ENCODE measurements around the gene GUCY2F.

GUCY2F gene

GRCh38 chrX:109398061-109398460, 83.8 kb downstream of the GUCY2F start:
- in situ Hi-C loops (cut with HindIII; ENCODE audit: low sequenced_read_pairs): no loop called here

- in situ Hi-C loops (cut with HindIII; ENCODE audit: low sequenced_read_pairs): no loop called here
Measured at GRCh38 chrX:109393859-109394258, 88.0 kb downstream of the GUCY2F start.

- in situ Hi-C loops (cut with HindIII; ENCODE audit: low sequenced_read_pairs): no loop called here
Measured at GRCh38 chrX:109392895-109393294, 89.0 kb downstream of the GUCY2F start.

- in situ Hi-C loops (cut with HindIII; ENCODE audit: low sequenced_read_pairs): no loop called here
Measured at GRCh38 chrX:109390556-109390955, 91.3 kb downstream of the GUCY2F start.

GRCh38 chrX:109389917-109390316, 92.0 kb downstream of the GUCY2F start:
- in situ Hi-C loops (cut with HindIII; ENCODE audit: low sequenced_read_pairs): no loop called here

GRCh38 chrX:109384699-109385098, 97.2 kb downstream of the GUCY2F start:
- in situ Hi-C loops (cut with HindIII; ENCODE audit: low sequenced_read_pairs): no loop called here

GRCh38 chrX:109382332-109382731, 99.6 kb downstream of the GUCY2F start:
- in situ Hi-C loops (cut with HindIII; ENCODE audit: low sequenced_read_pairs): no loop called here

- in situ Hi-C loops (cut with HindIII; ENCODE audit: low sequenced_read_pairs): no loop called here
Measured at GRCh38 chrX:109378281-109378680, 103.6 kb downstream of the GUCY2F start.

GRCh38 chrX:109374262-109374960, 107.5 kb downstream of the GUCY2F start:
- in situ Hi-C loops (cut with HindIII; ENCODE audit: low sequenced_read_pairs): no loop called here

GRCh38 chrX:109373468-109373867, 108.4 kb downstream of the GUCY2F start:
- in situ Hi-C loops (cut with HindIII; ENCODE audit: low sequenced_read_pairs): no loop called here

GRCh38 chrX:109372716-109373115, 109.2 kb downstream of the GUCY2F start:
- in situ Hi-C loops (cut with HindIII; ENCODE audit: low sequenced_read_pairs): no loop called here

GRCh38 chrX:109372291-109372690, 109.6 kb downstream of the GUCY2F start:
- in situ Hi-C loops (cut with HindIII; ENCODE audit: low sequenced_read_pairs): no loop called here

GRCh38 chrX:109362101-109362500, 119.8 kb downstream of the GUCY2F start:
- in situ Hi-C loops (cut with HindIII; ENCODE audit: low sequenced_read_pairs): no loop called here

GRCh38 chrX:109360301-109360700, 121.6 kb downstream of the GUCY2F start:
- in situ Hi-C loops (cut with HindIII; ENCODE audit: low sequenced_read_pairs): no loop called here

- in situ Hi-C loops (cut with HindIII; ENCODE audit: low sequenced_read_pairs): no loop called here
Measured at GRCh38 chrX:109357706-109358105, 124.2 kb downstream of the GUCY2F start.

GRCh38 chrX:109356684-109357083, 125.2 kb downstream of the GUCY2F start:
- in situ Hi-C loops (cut with HindIII; ENCODE audit: low sequenced_read_pairs): no loop called here

- in situ Hi-C loops (cut with HindIII; ENCODE audit: low sequenced_read_pairs): no loop called here
Measured at GRCh38 chrX:109352066-109352588, 129.8 kb downstream of the GUCY2F start.

- in situ Hi-C loops (cut with HindIII; ENCODE audit: low sequenced_read_pairs): no loop called here
Measured at GRCh38 chrX:109351557-109351956, 130.3 kb downstream of the GUCY2F start.

GRCh38 chrX:109350551-109350950, 131.3 kb downstream of the GUCY2F start:
- in situ Hi-C loops (cut with HindIII; ENCODE audit: low sequenced_read_pairs): no loop called here

- in situ Hi-C loops (cut with HindIII; ENCODE audit: low sequenced_read_pairs): no loop called here
Measured at GRCh38 chrX:109350051-109350450, 131.8 kb downstream of the GUCY2F start.

- in situ Hi-C loops (cut with HindIII; ENCODE audit: low sequenced_read_pairs): no loop called here
Measured at GRCh38 chrX:109347632-109348031, 134.3 kb downstream of the GUCY2F start.

GRCh38 chrX:109346491-109346890, 135.4 kb downstream of the GUCY2F start:
- in situ Hi-C loops (cut with HindIII; ENCODE audit: low sequenced_read_pairs): no loop called here

GRCh38 chrX:109345856-109346255, 136.0 kb downstream of the GUCY2F start:
- in situ Hi-C loops (cut with HindIII; ENCODE audit: low sequenced_read_pairs): no loop called here
